Activated CD4-positive, CD25-positive, alpha-beta regulatory T cell (primary cell): Measurements from ENCODE around the gene PAX6.

Experiments
- DNase-seq, 4 experiments: peaks; one replicate each; lab custom pipeline; 2025; lab: John Stamatoyannopoulos, UW

The PAX6 gene

DNA sequence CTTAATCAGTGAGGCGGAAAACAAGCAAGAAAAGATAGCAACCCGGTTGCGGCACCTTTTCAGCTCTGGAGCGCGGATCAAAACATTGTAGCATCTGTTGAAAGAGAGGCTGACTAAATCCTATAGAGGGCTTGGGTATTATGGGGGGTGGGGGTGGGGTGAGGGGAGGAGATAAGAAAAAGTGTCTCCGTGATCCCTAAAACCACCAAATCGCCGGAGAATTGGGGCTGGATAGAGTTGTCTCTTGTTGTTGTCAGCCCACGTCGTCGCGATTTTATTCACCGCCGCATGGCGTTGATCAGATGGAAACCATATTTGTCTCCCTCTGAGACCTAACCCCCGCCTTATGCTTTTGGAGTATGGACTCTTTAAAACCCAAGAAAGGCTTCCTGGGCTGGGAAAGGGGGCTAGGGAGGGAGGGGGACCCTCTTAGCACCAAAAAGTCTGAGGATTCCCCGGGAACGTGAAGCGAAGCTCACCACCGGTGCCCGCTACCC lies 13.0 kb downstream of the PAX6 start:
- DNase-seq = no peak

DNA sequence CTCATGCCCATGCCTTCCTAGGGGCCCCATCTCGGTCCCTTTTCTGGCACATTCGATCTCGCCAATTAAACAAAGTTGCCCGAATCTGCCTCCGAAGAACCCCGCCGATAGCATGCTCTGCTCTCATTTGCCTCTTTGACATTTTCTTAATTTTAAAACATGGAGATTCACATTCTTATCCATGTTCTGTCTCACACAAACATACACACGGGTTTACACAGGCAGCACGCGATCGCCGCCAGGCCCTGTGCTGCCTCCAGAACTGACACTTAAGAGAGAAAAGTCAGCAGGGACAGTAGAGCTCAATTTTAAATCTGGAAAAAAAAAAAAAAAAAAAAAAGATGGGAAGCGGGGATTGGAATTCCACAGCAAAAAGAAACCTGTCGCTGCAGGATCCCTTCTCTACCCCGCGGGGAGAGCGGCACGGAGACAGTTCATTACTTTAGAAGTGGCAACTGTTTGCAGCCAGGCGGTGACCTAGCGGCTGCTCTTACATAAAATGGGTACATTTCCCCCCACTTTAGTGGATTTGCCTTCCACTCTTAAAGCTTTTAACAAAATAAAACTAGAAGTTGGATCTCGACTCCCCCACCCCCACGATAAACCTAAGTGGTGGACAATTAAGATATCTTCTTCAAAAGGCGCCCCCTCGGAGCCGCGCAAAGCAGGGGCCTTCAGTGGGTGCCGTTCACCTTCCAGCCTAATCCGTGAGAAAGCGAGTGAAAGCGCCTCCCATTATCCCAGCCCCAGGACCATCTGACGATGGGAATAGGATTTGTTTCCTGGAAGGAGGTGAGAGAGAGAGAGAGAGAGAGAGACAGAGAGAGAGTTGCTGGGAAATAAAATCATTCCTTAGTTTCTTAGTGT lies 13.7 kb downstream of the PAX6 start:
- no peak for DNase-seq

DNA sequence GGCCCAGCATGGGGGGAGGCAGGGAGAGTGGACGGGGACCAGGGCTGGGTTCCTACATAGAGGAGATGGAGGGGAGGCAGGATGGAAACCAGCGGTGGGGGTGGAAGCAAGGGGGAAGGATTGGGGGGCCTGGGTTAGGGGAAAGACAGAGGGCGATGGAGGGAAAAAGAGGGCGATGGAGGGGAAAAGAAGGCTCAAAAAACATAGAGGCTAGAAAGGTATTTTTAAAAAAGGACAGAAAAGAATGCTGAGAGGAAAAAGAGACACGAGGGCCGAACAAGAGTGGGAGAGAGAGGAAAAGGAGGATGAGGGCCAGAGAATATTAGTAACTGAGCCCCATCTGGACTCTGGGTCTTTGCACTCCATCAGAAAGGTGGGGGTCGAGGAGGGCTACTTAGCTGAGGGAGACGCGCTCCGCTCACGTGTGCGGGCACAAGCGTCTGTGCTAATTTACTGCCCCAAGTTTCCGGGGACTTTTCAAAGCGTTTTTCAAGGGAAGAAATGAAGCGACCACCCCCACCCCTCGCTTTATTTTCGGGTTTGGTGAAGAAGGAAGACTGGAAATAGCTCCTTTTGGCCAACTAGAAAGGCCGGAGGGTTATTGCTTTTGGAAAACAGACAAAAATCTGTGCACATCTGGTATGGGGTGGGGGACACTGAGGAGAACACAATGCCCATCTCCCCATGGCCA lies 14.5 kb downstream of the PAX6 start:
- no peak for DNase-seq

DNA sequence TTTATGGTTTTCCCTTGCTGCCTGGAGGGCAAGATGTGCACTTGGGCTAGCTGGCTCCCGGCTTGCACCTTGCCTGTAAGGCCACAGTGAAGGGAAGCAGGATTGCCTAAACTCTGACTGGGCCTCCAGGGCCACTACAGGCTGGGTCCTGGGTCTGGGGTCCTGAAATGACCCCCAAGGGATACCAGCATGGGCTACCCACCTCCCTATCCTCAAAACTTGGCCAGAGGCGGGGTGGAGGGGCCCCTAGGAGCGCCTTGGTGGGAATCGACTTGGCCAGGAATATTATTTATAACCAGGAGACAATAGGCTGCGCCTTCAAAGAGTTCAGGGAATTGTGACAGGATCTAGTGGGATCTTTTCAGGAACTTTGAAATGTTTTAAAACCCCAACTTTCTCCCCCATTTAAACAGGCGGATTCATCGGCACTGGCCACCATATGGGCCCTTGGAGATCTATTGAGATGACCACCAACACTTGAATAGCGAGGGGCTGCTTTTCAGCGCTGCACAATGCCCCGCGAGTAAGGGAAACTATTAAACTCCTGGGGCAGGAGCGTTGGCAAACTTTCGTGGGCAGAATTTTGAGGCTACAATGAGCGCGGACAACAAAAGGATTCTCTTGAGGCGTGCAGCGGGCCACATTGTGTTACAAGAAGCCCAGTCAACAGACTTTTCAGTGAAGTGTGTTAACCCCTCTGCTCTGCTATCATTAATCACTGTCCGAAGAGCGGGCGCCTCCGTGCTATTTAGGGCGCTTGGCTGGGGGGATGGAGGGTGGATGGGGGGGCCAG lies 15.2 kb downstream of the PAX6 start:
- DNase-seq = no peak

DNA sequence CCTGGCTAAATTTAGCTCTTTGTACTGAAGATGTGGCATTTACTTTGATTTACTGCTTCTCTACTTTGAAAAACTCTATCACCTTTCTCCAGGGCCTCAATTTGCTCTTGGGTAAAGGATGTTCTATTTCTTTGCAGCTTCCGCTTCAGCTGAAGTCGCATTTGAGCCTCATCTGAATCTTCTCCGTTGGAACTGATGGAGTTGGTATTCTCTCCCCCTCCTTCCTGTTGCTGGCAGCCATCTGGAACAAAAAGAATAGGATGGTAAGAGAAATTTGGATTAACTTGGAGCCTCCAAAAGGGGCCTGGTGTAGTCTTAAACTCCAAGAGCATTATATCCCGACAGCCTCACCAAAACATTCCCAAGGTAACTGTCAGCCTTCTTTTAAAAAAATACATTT lies 16.6 kb downstream of the PAX6 start:
- no peak for DNase-seq

DNA sequence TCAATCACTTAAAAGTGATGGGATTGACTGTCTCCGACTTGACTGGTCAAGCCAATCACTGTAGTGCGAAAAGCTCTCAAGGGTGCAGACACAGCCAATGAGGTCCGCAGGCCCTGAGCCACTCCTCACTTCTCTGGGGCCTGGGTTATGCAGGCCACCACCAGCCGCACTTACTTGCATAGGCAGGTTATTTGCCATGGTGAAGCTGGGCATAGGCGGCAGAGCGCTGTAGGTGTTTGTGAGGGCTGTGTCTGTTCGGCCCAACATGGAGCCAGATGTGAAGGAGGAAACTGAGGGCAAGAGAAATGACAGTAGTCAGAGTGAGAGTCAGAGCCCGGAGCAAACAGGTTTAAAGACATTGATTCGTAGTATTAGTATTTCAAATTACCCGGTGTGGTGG lies 17.9 kb downstream of the PAX6 start:
- DNase-seq = no peak

DNA sequence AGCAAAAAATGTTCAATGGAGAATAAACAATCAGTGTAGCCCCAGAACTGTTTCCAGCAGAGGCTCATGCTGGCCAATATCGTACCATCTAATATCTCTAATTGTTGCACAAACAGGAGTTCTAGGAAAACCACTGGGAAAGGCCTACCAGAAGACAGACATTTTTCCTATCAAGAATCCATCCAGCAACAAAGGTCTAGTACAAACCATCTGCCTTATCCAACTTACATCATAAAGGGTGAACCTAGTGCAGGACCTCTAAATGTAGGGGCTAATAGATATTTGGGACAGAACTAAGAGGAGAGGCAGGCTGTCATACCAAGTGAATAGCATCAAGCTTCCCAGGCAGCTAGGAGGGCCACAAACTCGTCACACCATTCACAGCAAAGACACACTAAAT lies 18.7 kb downstream of the PAX6 start:
- DNase-seq = no peak

DNA sequence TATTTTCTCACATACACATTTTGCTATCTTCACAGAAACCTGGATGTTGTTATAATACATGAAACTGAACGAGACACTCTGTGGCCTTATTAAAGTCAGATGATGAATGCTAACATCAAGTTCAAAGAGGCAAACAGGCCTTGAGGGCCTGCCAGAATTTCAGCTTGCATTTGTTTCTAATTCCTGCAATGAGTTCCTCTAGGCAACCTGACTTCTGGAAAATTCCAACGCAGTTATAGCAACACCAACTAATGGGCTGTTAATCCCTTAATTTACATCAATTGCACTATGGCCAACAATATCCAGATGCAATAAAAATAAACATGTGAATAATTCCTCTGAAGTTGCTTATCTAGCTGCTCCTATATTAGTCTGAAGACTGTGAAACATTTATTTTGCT lies 19.1 kb downstream of the PAX6 start:
- no peak for DNase-seq

DNA sequence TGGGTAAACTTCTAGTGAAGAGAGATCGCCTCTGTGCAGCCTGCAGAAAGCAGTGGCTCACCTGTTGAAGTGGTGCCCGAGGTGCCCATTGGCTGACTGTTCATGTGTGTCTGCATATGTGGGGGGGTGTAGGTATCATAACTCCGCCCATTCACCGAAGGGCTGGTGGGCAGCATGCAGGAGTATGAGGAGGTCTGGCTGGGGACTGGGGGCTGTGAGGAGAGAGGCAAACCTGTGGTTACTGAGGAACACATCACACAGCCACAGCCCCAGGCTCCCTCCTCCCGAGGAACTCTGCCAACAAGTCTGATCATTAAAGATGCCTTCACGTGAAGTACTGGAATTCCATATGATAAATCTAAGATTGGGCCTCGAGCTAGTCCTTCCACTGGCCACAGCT lies 20.5 kb downstream of the PAX6 start:
- no peak for DNase-seq

DNA sequence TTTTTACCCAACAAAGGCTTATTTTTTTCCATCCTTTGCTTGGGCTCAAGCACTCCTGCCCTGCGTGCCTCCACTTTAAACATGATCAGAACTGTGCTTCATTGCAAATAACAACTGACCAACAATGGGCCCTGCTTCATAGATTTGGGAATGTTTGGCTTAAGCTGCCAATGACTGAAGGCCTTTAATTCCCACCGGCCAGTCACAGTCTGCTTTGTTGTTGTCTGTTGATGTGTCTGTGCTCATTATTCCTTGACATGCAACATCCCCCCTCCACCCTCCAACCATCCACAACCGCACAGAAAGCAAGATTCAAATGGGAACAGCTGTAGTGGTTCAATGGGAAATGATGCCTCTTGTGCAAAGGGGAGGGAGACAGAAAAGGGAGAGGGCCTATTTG lies 23.0 kb downstream of the PAX6 start:
- DNase-seq = no peak

DNA sequence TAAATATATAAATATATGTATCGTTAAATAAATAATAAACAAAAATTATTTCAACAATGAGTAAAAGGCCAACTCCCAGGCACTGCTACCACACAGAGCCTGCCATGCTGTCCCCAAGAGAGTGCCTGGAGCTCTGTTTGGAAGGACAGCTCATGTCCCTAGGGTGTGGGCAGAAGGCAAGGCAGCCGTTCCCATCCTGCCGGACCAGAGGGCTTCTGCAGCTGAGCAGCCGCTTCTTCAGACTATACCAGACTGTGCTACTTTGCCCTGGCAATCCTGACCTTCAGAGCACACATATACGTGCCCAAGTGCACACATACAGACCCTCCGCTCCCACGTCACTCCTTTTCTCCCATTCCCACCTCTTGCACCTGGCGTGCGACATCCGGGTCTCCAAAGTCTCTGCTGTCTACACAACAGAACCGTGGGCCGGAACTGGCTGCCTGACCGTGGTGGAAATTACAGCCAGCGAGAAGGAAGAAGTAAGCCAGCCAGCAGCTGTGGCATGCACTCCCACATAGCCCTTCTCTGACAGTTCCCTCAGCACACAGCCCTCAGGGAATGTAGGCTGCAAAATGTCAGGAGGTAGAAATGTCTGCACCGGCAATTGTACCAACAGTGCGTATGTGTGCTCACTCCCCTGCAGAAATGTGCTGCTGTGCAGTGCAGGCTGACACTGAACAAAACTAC lies 24.0 kb downstream of the PAX6 start:
- DNase-seq = no peak

DNA sequence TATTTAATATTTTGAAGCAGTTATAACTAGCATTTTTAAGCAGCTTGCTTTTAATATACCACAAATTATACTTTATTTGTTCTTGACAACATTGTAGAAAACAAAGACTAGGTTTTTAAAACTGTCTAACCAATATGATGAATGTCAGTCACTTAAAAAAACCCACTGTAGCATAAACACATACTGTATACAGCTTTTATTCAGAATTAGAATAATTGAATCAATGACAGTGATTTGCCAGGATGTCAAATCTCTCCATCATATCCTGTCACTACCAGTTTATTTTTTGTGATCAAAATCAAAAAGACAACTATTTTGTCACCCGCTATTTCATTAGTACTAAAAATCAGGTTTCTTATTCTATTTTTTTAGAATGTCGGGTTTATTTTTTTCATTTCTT lies 26.5 kb downstream of the PAX6 start:
- DNase-seq = no peak

DNA sequence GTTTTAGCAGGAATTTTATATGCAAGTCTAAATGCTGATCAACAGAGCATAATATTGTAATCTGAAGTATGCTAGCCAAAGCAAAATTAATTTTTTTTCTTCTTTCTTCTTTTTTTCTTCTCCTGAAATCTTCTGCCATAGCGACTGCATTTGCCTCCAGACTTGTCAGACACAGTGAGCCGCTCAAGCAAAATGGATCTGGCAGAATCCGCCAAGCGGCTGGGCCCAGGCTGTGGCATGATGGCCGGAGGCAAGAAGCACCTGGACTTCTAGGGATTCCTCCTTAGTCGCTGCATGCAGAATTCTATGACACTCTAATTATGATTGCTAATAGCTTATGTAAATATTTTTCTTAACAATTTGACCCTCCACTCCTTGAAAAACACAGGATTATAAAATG lies 27.9 kb downstream of the PAX6 start:
- no peak for DNase-seq

DNA sequence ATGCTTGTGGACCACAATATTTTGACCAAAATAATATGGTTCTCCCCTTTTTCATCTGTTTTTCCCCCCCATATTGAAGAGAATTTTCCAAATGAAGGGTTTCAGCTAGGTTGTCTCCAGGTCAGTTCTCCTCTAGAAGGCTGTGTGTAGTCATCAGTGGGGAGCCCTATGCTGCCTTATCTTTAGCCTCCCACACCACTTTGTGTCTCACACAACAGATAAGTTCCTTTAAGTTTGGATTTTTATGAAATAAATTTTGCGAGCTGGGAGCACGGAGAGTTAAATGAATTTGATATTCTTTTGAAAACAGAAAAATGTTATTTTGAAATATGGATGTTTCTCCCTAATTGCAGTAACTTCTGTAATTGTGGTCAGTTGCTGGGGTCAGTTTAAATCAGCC lies 28.9 kb downstream of the PAX6 start:
- no peak for DNase-seq

DNA sequence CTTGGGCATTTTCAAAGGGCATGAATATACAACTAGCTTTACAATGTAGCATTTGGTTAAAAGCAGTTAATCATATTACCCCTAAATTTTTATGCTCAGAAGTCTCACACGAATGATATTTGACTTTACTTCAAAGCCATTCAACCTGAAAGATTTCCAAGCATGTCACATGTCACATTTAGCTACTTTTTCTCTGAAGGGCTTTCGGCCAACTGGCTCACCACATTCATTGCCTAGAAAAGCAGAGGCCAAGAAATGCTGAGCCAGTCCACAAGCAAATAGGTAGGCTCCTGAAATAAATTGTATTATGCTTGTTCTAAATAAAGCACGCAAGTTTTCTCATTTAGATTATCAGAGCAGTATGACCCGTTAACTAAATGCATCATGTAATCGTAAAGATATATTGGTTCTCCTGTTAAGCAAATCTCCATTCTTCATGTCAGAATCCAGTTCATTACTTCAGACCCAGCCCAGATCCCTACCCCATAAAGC lies 30.6 kb downstream of the PAX6 start:
- no peak for DNase-seq

DNA sequence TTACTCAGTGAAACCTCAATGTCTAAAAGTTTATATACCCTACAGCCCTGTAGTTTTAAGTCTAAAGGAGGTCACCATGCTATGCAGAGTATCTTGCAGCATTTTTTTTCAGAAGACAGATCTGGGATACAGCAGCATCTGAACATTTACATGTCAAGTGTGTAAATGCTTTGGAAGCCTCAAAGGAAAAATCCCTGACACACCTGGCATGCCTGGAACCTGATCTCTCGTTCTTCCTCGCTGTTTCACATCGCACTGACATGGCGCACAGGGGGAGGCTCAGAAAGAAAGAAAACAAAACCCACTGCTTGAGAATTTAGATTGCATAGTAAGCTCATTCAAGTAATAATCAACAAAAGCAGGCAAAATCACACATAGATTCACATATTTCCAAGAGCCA lies 31.0 kb downstream of the PAX6 start:
- no peak for DNase-seq

DNA sequence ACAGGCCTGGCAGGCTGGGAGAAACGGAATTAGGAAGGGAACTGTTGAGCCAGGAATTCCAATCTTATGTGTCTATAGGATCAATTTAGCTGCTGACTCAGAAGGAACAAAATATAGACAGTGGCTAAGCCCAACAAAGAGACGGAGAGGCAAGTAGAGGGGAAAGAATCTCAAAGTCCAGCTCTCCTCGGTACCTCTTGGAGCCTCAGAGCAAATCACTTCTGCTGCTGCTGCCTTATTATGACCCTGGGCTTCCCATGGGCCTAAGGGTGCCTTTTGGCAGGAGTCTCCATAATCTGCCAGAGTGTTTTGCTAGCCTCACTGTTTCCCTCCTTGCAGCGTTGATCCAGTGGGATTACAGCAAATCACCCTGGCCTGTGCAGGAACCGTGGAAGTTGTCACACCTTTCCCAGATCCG lies 31.7 kb downstream of the PAX6 start:
- no peak for DNase-seq

DNA sequence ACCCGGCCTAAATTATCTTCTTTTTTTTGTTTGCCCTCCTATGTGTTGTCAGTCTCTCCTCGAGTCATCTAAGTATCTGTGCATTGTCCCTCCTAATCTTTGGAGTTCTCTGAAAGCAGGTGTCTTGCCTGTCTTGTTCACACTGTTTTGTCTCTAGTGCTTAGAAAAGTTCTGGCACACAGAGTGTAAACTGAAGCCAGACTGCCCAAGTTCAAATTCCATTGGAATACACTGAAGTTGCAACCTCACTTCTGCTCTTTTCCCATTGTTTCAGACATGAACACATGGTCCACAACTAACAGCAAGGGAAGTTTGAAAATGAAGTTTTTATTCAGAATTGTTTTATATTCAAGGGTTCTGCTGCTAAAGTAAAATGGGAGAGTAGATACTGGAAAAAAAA lies 38.7 kb downstream of the PAX6 start:
- no peak for DNase-seq

DNA sequence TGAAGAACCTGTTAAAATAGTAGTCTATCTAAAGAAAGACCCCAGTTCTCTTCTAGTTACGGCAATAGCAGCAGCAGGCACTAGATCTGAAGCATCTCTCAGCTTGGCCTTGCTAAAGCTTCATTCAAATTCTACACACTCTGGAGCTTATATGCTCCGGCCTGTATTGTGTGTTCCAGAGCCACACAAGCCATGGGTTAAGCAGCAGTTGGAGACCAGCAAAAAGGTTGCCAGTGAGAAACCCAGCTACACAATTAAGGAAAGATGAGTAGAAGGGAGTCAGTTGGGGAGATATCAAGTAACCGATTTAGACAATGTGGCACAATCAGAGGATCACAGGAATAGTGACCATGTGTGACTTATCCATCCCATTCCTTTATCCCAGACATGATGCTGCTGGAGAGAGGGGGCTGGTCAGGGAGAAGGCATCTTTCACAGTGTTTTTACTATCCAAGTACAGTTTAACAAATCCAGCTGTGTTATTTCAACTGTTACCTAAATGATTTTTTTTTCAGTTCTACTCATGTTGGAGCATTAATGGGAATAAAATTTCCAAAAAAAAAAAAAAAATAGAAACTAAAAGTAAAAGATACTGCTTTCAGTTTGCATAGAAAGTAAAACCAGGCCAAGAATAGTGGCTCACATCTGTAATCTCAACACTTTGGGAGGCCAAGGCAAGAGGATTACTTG lies 41.0 kb downstream of the PAX6 start:
- DNase-seq = no peak

DNA sequence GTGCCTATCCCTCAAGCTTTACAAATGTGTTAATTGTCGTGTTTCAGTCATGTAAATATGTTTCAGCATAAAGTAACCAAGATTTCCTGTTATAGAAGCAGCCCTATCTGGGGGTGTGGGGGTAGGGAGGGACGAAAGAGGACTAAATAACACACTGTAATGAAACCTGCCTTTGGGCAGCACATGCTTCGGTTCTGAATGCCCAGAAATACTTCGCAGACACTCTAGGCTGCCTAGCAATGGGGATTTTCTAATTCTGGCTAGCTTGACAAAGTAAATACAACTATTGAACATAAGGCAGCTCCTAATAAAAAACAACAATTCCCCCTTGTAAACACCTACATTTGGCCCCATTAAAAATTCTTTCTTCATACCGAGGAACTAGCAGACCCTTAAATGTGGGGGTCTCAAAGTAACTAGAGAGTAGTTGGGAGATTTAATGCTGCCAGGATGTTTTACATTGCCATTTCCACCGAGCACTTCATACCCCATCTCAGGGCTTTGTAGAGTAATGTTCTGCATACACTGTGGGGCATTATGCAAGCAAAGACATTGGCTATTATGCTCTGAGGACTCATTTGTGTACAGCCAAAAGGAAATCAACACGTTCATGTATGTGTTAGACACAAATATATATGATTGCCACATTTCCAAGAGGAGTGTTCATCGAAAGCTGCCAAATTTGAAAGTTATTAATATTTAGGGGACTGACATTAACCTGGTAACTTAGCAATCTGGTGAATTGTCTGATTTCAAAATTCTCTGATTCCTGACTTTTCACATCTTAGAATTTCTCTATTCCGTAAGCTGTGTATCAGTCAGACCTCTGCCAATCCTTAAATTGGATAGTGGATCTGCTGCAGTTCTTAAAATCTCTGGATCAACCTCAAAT lies 42.1 kb downstream of the PAX6 start:
- DNase-seq = no peak
